A549 (cell line): ENCODE measurements around the gene B3GNT5. TPM values are rescaled to one million over a fixed set of nuclear protein-coding genes. Genes with fewer than 3 reads are reported as not detected.

Source experiments
- ATAC-seq, 2 experiments: fragments of 200-7000 bp in 1 of 2; fragments of >200 bp in 1 of 2; cut with Nextera tagmentation in 1 of 2; cut with Tn5 transposase in 1 of 2; 3 replicates each; pipeline versions ENCODE4 v1.8.0 to v1.9.1; 2018 to 2020; ENCODE audit warnings: mild to moderate bottlenecking in 1 of 2, moderate library complexity in 1 of 2
- CTCF ChIA-PET: fragments of 300-600 bp; sonication (Branson Sonifier 250); formaldehyde crosslinking; extraction: SDS; loops from one replicate; lab custom pipeline; 2021; ENCODE audit warnings: antibody characterized with exemption, inconsistent platforms; lab: Yijun Ruan, JAX
- POLR2A ChIA-PET: fragments of 350-600 bp; formaldehyde crosslinking; extraction: SDS; loops from one replicate; lab custom pipeline; 2021; ENCODE audit warnings: antibody characterized with exemption, inconsistent platforms; lab: Yijun Ruan, JAX
- DNase-seq, 2 experiments: peaks; one replicate each; pipeline versions ENCODE4 v3.0.0 to v3.0.0-alpha.2; 2011 to 2016; ENCODE audit warnings: low read depth in 1 of 2, low spot score in 1 of 2
- FAIRE-seq: peaks from 2 replicates; lab custom pipeline; 2011; peaks lifted over from hg19 to GRCh38; lab: Jason Lieb, UNC
- H3K27ac ChIP-seq, 2 experiments: fragments of >200 bp; sonication (Bioruptor Twin); formaldehyde crosslinking; 3 replicates each; pipeline ENCODE4 v1.5.1; 2016 to 2017
- H3K4me1 ChIP-seq: fragments of >200 bp; sonication (Bioruptor Twin); formaldehyde crosslinking; 3 replicates; pipeline ENCODE4 v1.6.1; 2016
- H3K4me2 ChIP-seq: fragments of >200 bp; sonication (Bioruptor Twin); formaldehyde crosslinking; 3 replicates; pipeline ENCODE4 v1.6.1; 2016
- H3K4me3 ChIP-seq: fragments of >200 bp; sonication (Bioruptor Twin); formaldehyde crosslinking; 3 replicates; pipeline ENCODE4 v1.5.1; 2016
- H3K9me3 ChIP-seq: fragments of >200 bp; sonication (Bioruptor Twin); formaldehyde crosslinking; 3 replicates; pipeline ENCODE4 v1.6.1; 2016
- CBX2 ChIP-seq: fragments of 200-600 bp; sonication (generic); IDR thresholded peaks from 2 replicates; pipeline ENCODE4 v1.6.1; 2016; ENCODE audit warnings: low read depth, mild to moderate bottlenecking, borderline replicate concordance
- E2F6 ChIP-seq: IDR thresholded peaks from 2 replicates; pipeline ENCODE4 v1.6.1; 2012; ENCODE audit warnings: low read depth, borderline replicate concordance
- EHF ChIP-seq: fragments of 250-450 bp; sonication (Bioruptor Pico); IDR thresholded peaks from 2 replicates; pipeline ENCODE4 v1.5.0; 2020; ENCODE audit warnings: mild to moderate bottlenecking
- EP300 ChIP-seq, 2 experiments: fragments of >200 bp; sonication (Bioruptor Twin); formaldehyde crosslinking; IDR thresholded peaks; 2 replicates in 1 of 2; 3 replicates in 1 of 2; pipeline ENCODE4 v1.6.1; 2016 to 2017
- FOXS1 ChIP-seq: fragments of 250-450 bp; sonication (Bioruptor Pico); IDR thresholded peaks from 2 replicates; pipeline ENCODE4 v1.5.0; 2020; ENCODE audit warnings: mild to moderate bottlenecking, moderate library complexity
- GATA3 ChIP-seq: IDR thresholded peaks from 2 replicates; pipeline ENCODE4 v1.6.1; 2012; ENCODE audit warnings: borderline replicate concordance
- HEYL ChIP-seq: fragments of 250-450 bp; sonication (Bioruptor Pico); IDR thresholded peaks from 2 replicates; pipeline ENCODE4 v1.8.0; 2021; ENCODE audit warnings: mild to moderate bottlenecking, moderate library complexity
- HMGXB4 ChIP-seq: fragments of 250-450 bp; sonication (Bioruptor Pico); IDR thresholded peaks from 2 replicates; pipeline ENCODE4 v1.5.0; 2021; ENCODE audit warnings: mild to moderate bottlenecking, moderate library complexity, borderline replicate concordance
- HOXB13 ChIP-seq: fragments of 250-450 bp; sonication (Bioruptor Pico); IDR thresholded peaks from 2 replicates; pipeline ENCODE4 v1.5.0; 2020; ENCODE audit warnings: low read depth, mild to moderate bottlenecking, moderate library complexity
- JUN ChIP-seq, 2 experiments: fragments of >200 bp; sonication (Bioruptor Twin); formaldehyde crosslinking; IDR thresholded peaks; 2 replicates in 1 of 2; 3 replicates in 1 of 2; pipeline ENCODE4 v1.6.1; 2016 to 2017
- KDM5A ChIP-seq: fragments of 200-600 bp; sonication (generic); IDR thresholded peaks from 2 replicates; pipeline ENCODE4 v1.6.1; 2016; ENCODE audit warnings: antibody characterized with exemption, mild to moderate bottlenecking
- MAZ ChIP-seq: fragments of 150-350 bp; IDR thresholded peaks from 2 replicates; pipeline ENCODE4 v1.6.1; 2014; ENCODE audit warnings: antibody characterized with exemption, low read depth, low read length, borderline replicate concordance
- NPAS2 ChIP-seq: fragments of 250-450 bp; sonication (Bioruptor Pico); IDR thresholded peaks from 2 replicates; pipeline ENCODE4 v1.8.0; 2022; ENCODE audit warnings: mild to moderate bottlenecking, moderate library complexity, borderline replicate concordance
- POLR2A ChIP-seq: IDR thresholded peaks from 2 replicates; pipeline ENCODE4 v1.6.1; 2012; ENCODE audit warnings: mild to moderate bottlenecking, low read length
- POLR2AphosphoS2 ChIP-seq: conservative IDR thresholded peaks from 2 replicates; pipeline ENCODE4 v1.6.1; 2012; ENCODE audit warnings: low read length, improper control_type of control experiment, inconsistent platforms
- RAD21 ChIP-seq, 2 experiments: fragments of >200 bp in 1 of 2; sonication (Bioruptor Twin) in 1 of 2; formaldehyde crosslinking in 1 of 2; IDR thresholded peaks in 1 of 2; conservative IDR thresholded peaks in 1 of 2; 2 replicates in 1 of 2; 3 replicates in 1 of 2; pipeline ENCODE4 v1.6.1; 2012 to 2018; ENCODE audit warnings: inconsistent platforms in 1 of 2
- RCOR1 ChIP-seq: fragments of 150-350 bp; IDR thresholded peaks from 2 replicates; pipeline ENCODE4 v1.6.1; 2014; ENCODE audit warnings: antibody characterized with exemption, low read length, low read depth
- REST ChIP-seq: fragments of 200-600 bp; sonication (generic); IDR thresholded peaks from 2 replicates; pipeline ENCODE4 v1.6.1; 2016; ENCODE audit warnings: antibody characterized with exemption, mild to moderate bottlenecking, moderate library complexity
- RFX5 ChIP-seq: fragments of 450-650 bp; IDR thresholded peaks from 2 replicates; pipeline ENCODE4 v1.7.1; 2014; ENCODE audit warnings: antibody characterized with exemption, mild to moderate bottlenecking, moderate library complexity
- RNF2 ChIP-seq: fragments of 200-600 bp; sonication (generic); IDR thresholded peaks from 2 replicates; pipeline ENCODE4 v1.6.1; 2016; ENCODE audit warnings: low read depth, mild to moderate bottlenecking, antibody characterized with exemption, moderate library complexity, borderline replicate concordance
- SREBF2 ChIP-seq: fragments of 450-650 bp; IDR thresholded peaks from 2 replicates; pipeline ENCODE4 v1.6.1; 2014; ENCODE audit warnings: mild to moderate bottlenecking, moderate library complexity
- USF2 ChIP-seq: fragments of 450-650 bp; IDR thresholded peaks from 2 replicates; pipeline ENCODE4 v1.6.1; 2014; ENCODE audit warnings: antibody characterized with exemption
- ZSCAN20 ChIP-seq: fragments of 250-450 bp; sonication (Bioruptor Pico); IDR thresholded peaks from 2 replicates; pipeline ENCODE4 v1.8.0; 2022; ENCODE audit warnings: mild to moderate bottlenecking, moderate library complexity
- WGBS: methylation state at CpG from one replicate; pipeline ENCODE4 v1.1.6; 2017; ENCODE audit errors: missing lambda C conversion rate; 5-methylcytosine and 5-hydroxymethylcytosine counted together
- polyA plus RNA-seq, 4 experiments: library from polyadenylated mRNA; depleted of rRNA in 3 of 4; stranded (reverse); fragments of >200 nt; fragmentation: RNase III in 1 of 4; extraction: RNeasy Plus Mini Kit Qiagen cat#74134 plus additional on column Dnase treatment in 1 of 4; gene quantifications; 2 replicates in 3 of 4; 3 replicates in 1 of 4; pipeline ENCODE4 v1.2.3, GENCODE V29; 2011 to 2017
- TF ChIP-seq, protein P1 (sequence below): fragments of >200 bp; sonication (Bioruptor Twin); formaldehyde crosslinking; IDR thresholded peaks from 3 replicates; pipeline ENCODE4 v1.6.1; 2016

The B3GNT5 gene
- polyA plus RNA-seq, 2 of the 4 experiments (the other 2 are of a cell fraction), result 4.7 to 11.7 TPM

DNA sequence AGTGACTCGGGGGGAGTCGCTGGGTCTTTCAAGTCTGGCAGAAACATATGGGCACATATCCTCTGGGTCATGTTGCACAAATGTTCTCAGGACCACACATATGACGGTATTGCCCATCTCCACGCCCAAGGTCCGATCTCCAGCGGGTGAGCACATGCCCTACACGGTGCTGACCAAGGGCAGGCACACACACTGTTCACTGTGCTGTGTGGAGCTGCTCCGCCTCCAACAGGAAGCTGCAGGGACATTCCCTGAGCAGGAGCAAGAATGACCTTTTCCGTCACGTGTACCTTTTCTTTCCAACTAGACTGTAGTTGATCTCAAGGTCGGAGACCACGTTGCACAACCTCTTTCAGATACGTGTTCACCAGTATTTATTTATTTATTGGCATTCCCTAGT, 41.7 kb upstream of the B3GNT5 start (continued):
- TF ChIP-seq POLR2AphosphoS2, result no peak
- TF ChIP-seq, protein P1, sequence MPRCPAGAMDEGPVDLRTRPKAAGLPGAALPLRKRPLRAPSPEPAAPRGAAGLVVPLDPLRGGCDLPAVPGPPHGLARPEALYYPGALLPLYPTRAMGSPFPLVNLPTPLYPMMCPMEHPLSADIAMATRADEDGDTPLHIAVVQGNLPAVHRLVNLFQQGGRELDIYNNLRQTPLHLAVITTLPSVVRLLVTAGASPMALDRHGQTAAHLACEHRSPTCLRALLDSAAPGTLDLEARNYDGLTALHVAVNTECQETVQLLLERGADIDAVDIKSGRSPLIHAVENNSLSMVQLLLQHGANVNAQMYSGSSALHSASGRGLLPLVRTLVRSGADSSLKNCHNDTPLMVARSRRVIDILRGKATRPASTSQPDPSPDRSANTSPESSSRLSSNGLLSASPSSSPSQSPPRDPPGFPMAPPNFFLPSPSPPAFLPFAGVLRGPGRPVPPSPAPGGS, result no peak
- TF ChIP-seq GATA3, result no peak
- TF ChIP-seq RNF2, result no peak
- no peak for TF ChIP-seq EP300 (IDR thresholded peaks at IDR 0.05)
- no peak for TF ChIP-seq CBX2
- TF ChIP-seq SREBF2, result no peak

GRCh38 chr3:183212096-183212495, 41.0 kb upstream of the B3GNT5 start:
- no peak overlapping the region for H3K4me3 ChIP-seq
- no peak overlapping the region for H3K4me2 ChIP-seq
- TF ChIP-seq USF2 (no peak), KDM5A (no peak), FOXS1 (CRISPR knock-in tag) (no peak), E2F6 (no peak), NPAS2 (no peak), EHF (CRISPR knock-in tag) (no peak), RFX5 (no peak), POLR2A (no peak), JUN (IDR thresholded peaks at IDR 0.05) (no peak), HOXB13 (no peak), HEYL (no peak), RCOR1 (no peak), EP300 (IDR thresholded peaks at IDR 0.05) (no peak), ZSCAN20 (CRISPR knock-in tag) (no peak), SREBF2 (no peak), MAZ (no peak), HMGXB4 (CRISPR knock-in tag) (no peak), RAD21 (conservative IDR thresholded peaks at IDR 0.05 in 1 of 2, IDR thresholded peaks at IDR 0.05 in 1 of 2) (no peak), REST (no peak)
- TF ChIP-seq, protein P1, result no peak
- H3K9me3 ChIP-seq, result no peaks in the 10 kb centered on the region
- ATAC-seq, result no peak
- DNase-seq, result no peak
- no peak overlapping the region for H3K27ac ChIP-seq
- WGBS, result 68% methylated on average over 12 of the region's 12 CpGs
- POLR2A ChIA-PET, result no interaction called here
- CTCF ChIA-PET, result no interaction called here
- no peaks in the 10 kb centered on the region for H3K4me1 ChIP-seq
- no peak for FAIRE-seq
